ENCODE results near the gene FAM47C. TPM values are rescaled to one million over a fixed set of nuclear protein-coding genes. Genes with fewer than 3 reads are reported as not detected.
"Not testable (repeated sequence)": the region's sequence is repeated elsewhere in the genome, so short reads cannot be mapped to it uniquely, and the experiment has no call there.

The FAM47C gene
- total and polyA plus RNA-seq, 7 donors, result not detected

DNA sequence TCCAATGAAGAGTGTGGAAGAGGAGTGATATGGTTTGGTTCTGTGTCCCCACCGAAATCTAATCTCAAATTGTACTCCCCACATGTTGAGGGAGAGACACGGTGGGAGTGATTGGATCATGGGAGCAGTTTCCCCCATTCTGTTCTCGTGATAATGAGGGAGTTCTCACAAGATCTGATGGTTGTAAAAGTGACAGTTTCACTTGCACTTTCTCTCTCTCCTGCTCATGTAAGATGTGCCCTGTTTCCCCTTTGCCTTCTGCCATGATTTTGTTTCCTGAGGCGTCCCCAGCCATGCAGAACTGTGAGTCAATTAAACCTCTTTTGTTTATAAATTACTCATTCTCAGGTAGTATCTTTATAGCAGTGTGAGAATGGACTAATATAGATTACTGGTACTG lies 39.6 kb downstream of the FAM47C start:
- no peaks in the 10 kb centered on the region for H3K4me1 ChIP-seq
- WGBS, 3 donors, result 51 to 77% (median 75%) methylated on average over 4 of the region's 4 CpGs
- H3K27me3 ChIP-seq (ENCODE audit: insufficient read depth in 3 of 3, low read length in 2 of 3), result no peaks in the 10 kb centered on the region
- intact Hi-C loops (cut with DNase I), result no loop called here
- H3K27ac ChIP-seq, result no peak overlapping the region
- TF ChIP-seq, protein P1, sequence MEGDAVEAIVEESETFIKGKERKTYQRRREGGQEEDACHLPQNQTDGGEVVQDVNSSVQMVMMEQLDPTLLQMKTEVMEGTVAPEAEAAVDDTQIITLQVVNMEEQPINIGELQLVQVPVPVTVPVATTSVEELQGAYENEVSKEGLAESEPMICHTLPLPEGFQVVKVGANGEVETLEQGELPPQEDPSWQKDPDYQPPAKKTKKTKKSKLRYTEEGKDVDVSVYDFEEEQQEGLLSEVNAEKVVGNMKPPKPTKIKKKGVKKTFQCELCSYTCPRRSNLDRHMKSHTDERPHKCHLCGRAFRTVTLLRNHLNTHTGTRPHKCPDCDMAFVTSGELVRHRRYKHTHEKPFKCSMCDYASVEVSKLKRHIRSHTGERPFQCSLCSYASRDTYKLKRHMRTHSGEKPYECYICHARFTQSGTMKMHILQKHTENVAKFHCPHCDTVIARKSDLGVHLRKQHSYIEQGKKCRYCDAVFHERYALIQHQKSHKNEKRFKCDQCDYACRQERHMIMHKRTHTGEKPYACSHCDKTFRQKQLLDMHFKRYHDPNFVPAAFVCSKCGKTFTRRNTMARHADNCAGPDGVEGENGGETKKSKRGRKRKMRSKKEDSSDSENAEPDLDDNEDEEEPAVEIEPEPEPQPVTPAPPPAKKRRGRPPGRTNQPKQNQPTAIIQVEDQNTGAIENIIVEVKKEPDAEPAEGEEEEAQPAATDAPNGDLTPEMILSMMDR (IDR thresholded peaks at IDR 0.05), result no peak
- DNase-seq (no peak), ATAC-seq (no peak)
- no peaks in the 10 kb centered on the region for H3K9me3 ChIP-seq
- no peak overlapping the region for H3K4me3 ChIP-seq
- H3K36me3 ChIP-seq (ENCODE audit: insufficient read depth in 1 of 2, low read depth in 1 of 2), result no peaks in the 10 kb centered on the region

DNA sequence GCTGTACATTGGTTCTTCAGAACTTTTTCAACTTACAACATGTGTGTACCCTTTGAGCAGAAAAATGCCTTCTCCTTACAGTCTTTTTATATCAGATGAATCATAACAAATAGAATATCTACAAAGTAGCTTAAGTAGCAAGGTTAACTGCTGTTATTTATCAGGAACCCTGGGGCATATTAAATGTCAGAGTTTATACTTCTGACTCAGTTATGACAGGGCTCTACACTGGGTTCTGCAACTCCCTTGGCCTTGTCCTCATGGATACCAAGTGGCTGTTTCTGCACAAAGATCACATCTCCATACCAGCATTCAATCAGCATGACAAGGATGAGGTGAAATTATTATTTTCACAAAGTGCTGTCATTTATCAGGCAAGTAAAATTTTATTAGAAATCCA lies 49.4 kb downstream of the FAM47C start:
- H3K36me3 ChIP-seq (ENCODE audit: insufficient read depth in 1 of 2, low read depth in 1 of 2); H3K4me1 ChIP-seq; H3K27ac ChIP-seq; H3K4me3 ChIP-seq; intact Hi-C loops (cut with DNase I); H3K27me3 ChIP-seq (ENCODE audit: insufficient read depth in 3 of 3, low read length in 2 of 3); DNase-seq; ATAC-seq; H3K9me3 ChIP-seq: not testable (repeated sequence)

DNA sequence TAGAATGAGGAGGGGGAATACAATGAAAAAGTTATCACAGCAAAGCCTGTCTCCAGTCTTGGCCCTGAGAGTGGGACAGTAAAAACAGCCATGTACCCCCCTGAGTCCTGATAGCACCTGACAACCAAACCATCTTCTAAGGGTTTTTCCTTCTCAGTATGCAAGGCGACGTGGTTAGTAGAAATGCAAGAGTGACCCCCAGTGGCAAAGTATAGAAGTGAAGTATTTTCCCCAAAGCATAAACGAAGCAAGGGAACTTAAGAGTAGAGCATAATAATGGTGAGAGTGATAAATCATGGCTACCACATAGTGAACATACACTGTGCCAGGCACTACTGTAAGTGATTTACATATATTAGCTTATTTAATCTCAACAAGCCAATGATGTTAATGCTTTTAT lies 52.8 kb downstream of the FAM47C start:
- no peak for ATAC-seq
- 2 to 8% (median 3%) methylated on average over 3 of the region's 3 CpGs for WGBS, 3 donors
- no peak overlapping the region for H3K4me3 ChIP-seq
- no peaks in the 10 kb centered on the region for H3K36me3 ChIP-seq (ENCODE audit: insufficient read depth in 1 of 2, low read depth in 1 of 2)
- no peak overlapping the region for H3K27ac ChIP-seq
- H3K27me3 ChIP-seq (ENCODE audit: insufficient read depth in 3 of 3, low read length in 2 of 3), result no peaks in the 10 kb centered on the region
- intact Hi-C loops (cut with DNase I), result no loop called here
- TF ChIP-seq, protein P1 (IDR thresholded peaks at IDR 0.05), result peak; percentile 46
- H3K9me3 ChIP-seq, result no peaks in the 10 kb centered on the region
- DNase-seq, result no peak
- no peaks in the 10 kb centered on the region for H3K4me1 ChIP-seq

All from psoas muscle (tissue), 8 donors.